ENCODE data around the gene POLK. TPM values are rescaled to one million over a fixed set of nuclear protein-coding genes. Genes with fewer than 3 reads are reported as not detected.
"Not testable (repeated sequence)": the region's sequence is repeated elsewhere in the genome, so short reads cannot be mapped to it uniquely, and the experiment has no call there.

Gene POLK
- total RNA-seq, 1 donor from 2014 or later, result 41.4 TPM

DNA sequence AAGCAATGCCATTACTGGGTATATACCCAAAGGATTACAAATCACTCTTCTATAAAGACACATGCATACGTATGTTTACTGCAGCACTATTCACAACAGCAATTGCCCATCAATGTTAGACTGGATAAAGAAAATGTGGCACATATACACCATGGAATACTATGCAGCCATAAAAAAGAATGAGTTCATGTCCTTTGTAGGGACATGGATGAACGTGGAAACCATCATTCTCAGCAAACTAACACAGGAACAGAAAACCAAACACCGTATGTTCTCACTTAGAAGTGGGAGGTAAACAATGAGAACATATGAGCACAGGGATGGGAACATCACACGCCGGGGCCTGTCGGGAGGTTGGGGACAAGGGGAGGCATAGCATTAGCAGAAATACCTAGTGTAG is 21.8 kb upstream of the POLK start:
- H3K4me3 Mint-ChIP-seq (ENCODE audit: low read depth); intact Hi-C loops (cut with micrococcal nuclease); DNase-seq (ENCODE audit: low spot score); H3K27ac Mint-ChIP-seq; H3K27me3 Mint-ChIP-seq (ENCODE audit: low read depth): not testable (repeated sequence)
- H3K36me3 Mint-ChIP-seq (ENCODE audit: low read depth), result peaks cover 81% of the 10 kb centered on the region
- peaks cover 51% of the 10 kb centered on the region for H3K9me3 Mint-ChIP-seq
- H3K4me1 Mint-ChIP-seq (ENCODE audit: low read depth), result peaks cover 29% of the 10 kb centered on the region

DNA sequence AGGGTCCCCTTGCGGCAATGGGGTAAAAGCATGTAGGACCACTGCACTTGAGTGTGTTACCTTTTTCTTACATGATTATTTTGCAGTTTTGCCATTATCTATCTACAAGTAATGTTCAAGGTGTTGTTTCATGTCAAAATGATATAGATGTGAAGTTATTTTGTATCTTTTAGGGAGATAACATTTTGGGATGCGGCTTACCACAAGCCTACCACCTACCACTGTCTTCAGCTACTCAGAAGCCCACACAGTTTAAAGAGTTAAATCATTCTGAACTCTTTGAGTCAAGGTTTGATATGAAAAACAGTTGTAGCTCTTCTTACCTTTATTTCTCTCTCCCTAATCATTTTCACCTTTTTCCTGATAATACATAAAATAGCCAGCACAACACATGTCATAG is 20.1 kb upstream of the POLK start:
- H3K27ac Mint-ChIP-seq, result peak overlapping the region; percentile 56
- H3K27me3 Mint-ChIP-seq (ENCODE audit: low read depth), result no peaks in the 10 kb centered on the region
- intact Hi-C loops (cut with micrococcal nuclease), result no loop called here
- H3K4me1 Mint-ChIP-seq (ENCODE audit: low read depth), result peaks cover 35% of the 10 kb centered on the region
- H3K4me3 Mint-ChIP-seq (ENCODE audit: low read depth), result no peak overlapping the region
- DNase-seq (ENCODE audit: low spot score), result no peak
- peaks cover 34% of the 10 kb centered on the region for H3K9me3 Mint-ChIP-seq
- H3K36me3 Mint-ChIP-seq (ENCODE audit: low read depth), result peaks cover 73% of the 10 kb centered on the region

DNA sequence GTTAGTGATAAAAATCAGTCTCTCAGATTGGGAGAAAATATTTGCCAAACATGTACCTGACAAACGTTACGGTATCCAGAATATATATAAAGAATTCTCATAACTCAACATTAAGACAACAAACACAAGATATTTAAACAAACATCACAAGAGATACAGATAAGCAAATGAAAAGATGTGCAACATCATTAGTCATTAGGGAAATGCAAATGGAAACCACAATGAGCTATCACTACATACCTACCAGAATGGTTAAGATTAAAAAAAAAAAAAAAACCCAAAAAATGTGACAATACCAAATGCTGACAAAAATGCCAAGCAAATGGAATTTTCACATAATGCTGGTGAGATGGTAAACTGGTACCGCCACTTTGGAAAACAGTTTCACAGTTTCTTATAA is 15.7 kb upstream of the POLK start:
- no peak for DNase-seq (ENCODE audit: low spot score)
- no peak overlapping the region for H3K27ac Mint-ChIP-seq
- H3K9me3 Mint-ChIP-seq, result no peaks in the 10 kb centered on the region
- no peak overlapping the region for H3K4me3 Mint-ChIP-seq (ENCODE audit: low read depth)
- intact Hi-C loops (cut with micrococcal nuclease), result loop anchor here (5.0 kb wide), 1 partner anchor 34 kb away; no protein-coding TSS in a partner anchor
- peaks cover 79% of the 10 kb centered on the region for H3K36me3 Mint-ChIP-seq (ENCODE audit: low read depth)
- H3K27me3 Mint-ChIP-seq (ENCODE audit: low read depth), result no peaks in the 10 kb centered on the region
- peaks cover 26% of the 10 kb centered on the region for H3K4me1 Mint-ChIP-seq (ENCODE audit: low read depth)

DNA sequence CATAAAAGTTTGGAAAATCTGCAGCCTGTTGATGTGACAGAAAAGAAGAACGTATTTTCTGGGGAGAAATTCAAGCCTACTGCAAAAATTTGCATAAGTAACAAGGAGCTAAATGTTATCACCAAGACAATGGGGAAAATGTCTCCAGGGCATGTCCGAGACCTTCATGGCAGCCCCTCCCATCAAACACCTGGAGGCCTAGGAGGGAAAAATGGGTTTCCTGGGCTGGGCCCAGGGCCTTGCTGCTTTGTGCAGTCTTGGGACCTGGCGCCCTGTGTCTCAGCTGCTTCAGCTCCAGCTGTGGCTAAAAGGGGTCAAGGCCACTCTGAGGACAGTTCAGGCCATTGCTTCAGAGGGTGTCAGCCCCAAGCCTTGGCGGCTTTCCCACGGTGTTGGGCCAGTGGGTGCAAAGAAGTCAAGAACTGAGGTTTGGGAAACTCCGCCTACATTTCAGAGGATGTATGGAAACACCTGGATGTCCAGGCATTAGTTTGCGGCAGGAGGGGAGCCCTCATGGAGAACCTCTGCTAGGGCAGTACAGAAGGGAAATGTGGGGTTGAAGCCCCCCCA is 13.4 kb upstream of the POLK start:
- peaks cover 17% of the 10 kb centered on the region for H3K4me1 Mint-ChIP-seq (ENCODE audit: low read depth)
- H3K9me3 Mint-ChIP-seq, result no peaks in the 10 kb centered on the region
- H3K4me3 Mint-ChIP-seq (ENCODE audit: low read depth), result no peak overlapping the region
- no peaks in the 10 kb centered on the region for H3K27me3 Mint-ChIP-seq (ENCODE audit: low read depth)
- H3K27ac Mint-ChIP-seq, result no peak overlapping the region
- no peak for DNase-seq (ENCODE audit: low spot score)
- H3K36me3 Mint-ChIP-seq (ENCODE audit: low read depth), result peaks cover 67% of the 10 kb centered on the region
- intact Hi-C loops (cut with micrococcal nuclease), result loop anchor here (5.0 kb wide), 1 partner anchor 36 kb away; no protein-coding TSS in a partner anchor

DNA sequence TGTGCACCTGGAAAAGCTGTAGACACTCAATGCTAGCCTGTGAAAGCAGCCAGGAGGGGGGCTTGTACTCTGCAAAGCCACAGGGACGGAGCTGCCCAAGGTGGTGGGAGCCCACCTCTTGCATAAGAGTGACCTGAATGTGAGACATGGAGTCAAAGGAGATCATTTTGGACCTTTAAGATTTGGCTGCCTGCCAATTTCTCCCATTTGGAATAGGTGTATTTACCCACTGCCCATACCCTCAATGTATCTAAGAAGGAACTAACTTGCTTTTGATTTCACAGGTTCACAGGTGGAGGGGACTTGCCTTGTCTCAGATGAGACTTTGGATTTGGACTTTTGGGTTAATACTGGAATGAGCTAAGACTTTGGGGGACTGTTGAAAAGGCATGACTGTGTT is 12.8 kb upstream of the POLK start:
- H3K4me3 Mint-ChIP-seq (ENCODE audit: low read depth); DNase-seq (ENCODE audit: low spot score); H3K27me3 Mint-ChIP-seq (ENCODE audit: low read depth); H3K27ac Mint-ChIP-seq; H3K9me3 Mint-ChIP-seq: not testable (repeated sequence)
- Mint-ChIP-seq H3K4me1 (ENCODE audit: low read depth) (peaks cover 15% of the 10 kb centered on the region), H3K36me3 (ENCODE audit: low read depth) (peaks cover 67% of the 10 kb centered on the region)
- intact Hi-C loops (cut with micrococcal nuclease), result loop anchor here (5.0 kb wide), 1 partner anchor 37 kb away; no protein-coding TSS in a partner anchor

DNA sequence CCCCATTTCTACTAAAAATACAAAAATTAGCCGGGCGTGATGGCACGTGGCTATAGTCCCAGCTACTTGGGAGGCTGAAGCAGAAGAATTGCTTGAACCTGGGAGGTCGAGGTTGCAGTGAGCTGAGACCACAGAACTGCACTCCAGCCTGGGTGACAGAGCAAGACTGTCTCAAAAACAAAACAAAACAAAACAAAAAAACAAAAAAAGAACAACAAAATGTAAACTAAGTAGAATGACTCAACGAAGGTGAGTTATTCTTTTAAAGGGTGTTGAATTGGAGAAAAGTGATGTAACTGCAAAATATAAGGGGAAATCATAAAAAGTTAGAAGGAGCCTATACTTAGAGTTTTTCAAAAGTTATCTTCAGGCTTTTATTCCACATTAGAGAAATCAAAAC is 6.6 kb upstream of the POLK start:
- Mint-ChIP-seq H3K4me1 (ENCODE audit: low read depth) (peaks cover 35% of the 10 kb centered on the region), H3K36me3 (ENCODE audit: low read depth) (peaks cover 57% of the 10 kb centered on the region)
- H3K9me3 Mint-ChIP-seq; DNase-seq (ENCODE audit: low spot score); H3K27me3 Mint-ChIP-seq (ENCODE audit: low read depth); intact Hi-C loops (cut with micrococcal nuclease); H3K27ac Mint-ChIP-seq; H3K4me3 Mint-ChIP-seq (ENCODE audit: low read depth): not testable (repeated sequence)

DNA sequence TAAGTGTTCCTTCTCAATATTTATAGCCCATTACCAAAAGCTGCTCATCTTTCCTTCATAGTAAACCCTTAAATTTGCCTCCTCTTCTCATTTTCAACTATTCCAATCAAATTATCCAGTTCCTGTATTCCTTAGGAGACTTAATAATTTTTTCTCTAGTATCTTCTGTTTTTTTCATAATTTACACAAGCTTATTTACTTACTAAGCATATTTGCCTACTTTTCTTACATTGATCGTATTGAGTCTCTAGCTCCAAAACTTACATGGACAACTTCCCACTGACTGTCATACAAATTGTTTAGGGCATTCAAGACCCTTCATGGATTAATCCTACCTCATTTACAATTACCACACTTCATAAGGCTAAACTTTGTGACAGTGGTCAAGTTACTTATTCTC is 3.9 kb upstream of the POLK start:
- no peak for DNase-seq (ENCODE audit: low spot score)
- no peak overlapping the region for H3K27ac Mint-ChIP-seq
- H3K4me3 Mint-ChIP-seq (ENCODE audit: low read depth), result no peak overlapping the region
- H3K9me3 Mint-ChIP-seq, result peaks cover 5% of the 10 kb centered on the region
- H3K27me3 Mint-ChIP-seq (ENCODE audit: low read depth), result no peaks in the 10 kb centered on the region
- peaks cover 48% of the 10 kb centered on the region for H3K36me3 Mint-ChIP-seq (ENCODE audit: low read depth)
- peaks cover 41% of the 10 kb centered on the region for H3K4me1 Mint-ChIP-seq (ENCODE audit: low read depth)
- intact Hi-C loops (cut with micrococcal nuclease), result no loop called here

DNA sequence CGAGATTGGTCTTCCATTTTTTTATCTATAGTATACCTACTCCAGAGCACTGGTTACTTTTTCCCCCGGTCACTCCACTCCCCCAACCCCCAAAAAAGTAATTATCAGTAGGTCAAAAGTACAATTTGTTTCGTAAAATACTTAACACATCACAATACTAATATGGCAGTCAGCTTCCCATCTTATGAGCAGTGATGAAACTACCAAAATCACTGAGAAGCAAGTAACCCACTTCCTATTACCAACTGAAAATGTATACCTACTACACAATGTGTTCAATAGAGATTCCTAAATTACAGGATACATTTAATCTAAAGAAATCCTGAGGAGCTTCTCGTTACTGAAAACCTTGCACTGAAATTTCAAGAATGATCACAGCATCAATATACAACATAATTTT is 2.1 kb upstream of the POLK start:
- H3K27me3 Mint-ChIP-seq (ENCODE audit: low read depth), result no peaks in the 10 kb centered on the region
- H3K4me3 Mint-ChIP-seq (ENCODE audit: low read depth), result peak overlapping the region; percentile 100
- H3K27ac Mint-ChIP-seq, result peak overlapping the region; percentile 17
- intact Hi-C loops (cut with micrococcal nuclease), result no loop called here
- peaks cover 41% of the 10 kb centered on the region for H3K36me3 Mint-ChIP-seq (ENCODE audit: low read depth)
- H3K4me1 Mint-ChIP-seq (ENCODE audit: low read depth), result peaks cover 52% of the 10 kb centered on the region
- DNase-seq (ENCODE audit: low spot score), result no peak
- peaks cover 5% of the 10 kb centered on the region for H3K9me3 Mint-ChIP-seq

DNA sequence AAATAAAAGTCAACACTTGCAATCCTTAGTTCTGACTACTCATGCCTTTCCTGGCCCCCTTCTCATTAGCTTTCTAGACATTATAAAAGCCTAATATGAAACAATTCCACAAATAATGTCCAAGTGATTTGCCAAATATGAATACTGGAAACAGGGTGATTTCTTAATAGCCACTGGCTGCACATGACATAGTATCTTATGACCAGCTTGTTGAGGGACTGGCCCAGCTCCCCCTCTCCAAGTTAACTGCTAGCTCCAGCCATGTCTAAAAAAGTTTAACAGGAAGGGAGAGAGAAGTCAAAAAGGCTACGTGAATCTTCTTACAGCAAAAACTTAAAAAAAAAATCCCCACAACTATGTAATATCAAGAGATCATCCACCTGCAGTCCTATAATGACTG is 1.7 kb upstream of the POLK start:
- Mint-ChIP-seq H3K27ac (peak overlapping the region; percentile 90), H3K9me3 (peaks cover 5% of the 10 kb centered on the region), H3K36me3 (ENCODE audit: low read depth) (peaks cover 38% of the 10 kb centered on the region), H3K4me3 (ENCODE audit: low read depth) (peak overlapping the region; percentile 100), H3K4me1 (ENCODE audit: low read depth) (peaks cover 51% of the 10 kb centered on the region), H3K27me3 (ENCODE audit: low read depth) (no peaks in the 10 kb centered on the region)
- intact Hi-C loops (cut with micrococcal nuclease), result loop anchor here (1.0 to 10.0 kb wide), 5 partner anchors 159 to 745 kb away; partner anchors contain the start of genes ANKRD31, GCNT4, GFM2 and NSA2
- no peak for DNase-seq (ENCODE audit: low spot score)

DNA sequence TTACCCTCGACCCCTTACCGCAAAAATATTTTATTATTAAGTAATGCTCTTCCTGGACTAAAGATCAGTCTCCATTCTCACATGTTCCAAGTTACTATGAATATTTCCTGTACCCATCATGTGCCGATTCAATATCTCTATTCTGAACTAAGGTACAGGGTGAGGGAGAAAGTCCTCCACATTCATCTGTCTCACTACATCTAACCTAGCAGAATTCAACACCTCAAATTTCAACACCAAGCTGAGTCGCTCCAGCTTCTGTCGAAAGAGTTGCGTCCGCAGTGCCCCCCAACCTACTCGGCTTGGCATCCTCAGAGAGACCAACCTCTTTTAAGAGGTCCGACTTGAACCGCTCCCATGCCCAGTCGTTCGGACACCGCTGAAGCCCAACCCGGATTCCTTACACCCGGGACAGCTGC is 1.3 kb upstream of the POLK start:
- DNase-seq (ENCODE audit: low spot score), result peak; percentile 13
- Mint-ChIP-seq H3K27me3 (ENCODE audit: low read depth) (no peaks in the 10 kb centered on the region), H3K4me3 (ENCODE audit: low read depth) (peak overlapping the region; percentile 100), H3K9me3 (peaks cover 5% of the 10 kb centered on the region), H3K27ac (peak overlapping the region; percentile 90), H3K36me3 (ENCODE audit: low read depth) (peaks cover 37% of the 10 kb centered on the region), H3K4me1 (ENCODE audit: low read depth) (peaks cover 51% of the 10 kb centered on the region)
- intact Hi-C loops (cut with micrococcal nuclease), result loop anchor here (1.0 to 10.0 kb wide), 5 partner anchors 159 to 746 kb away; partner anchors contain the start of genes ANKRD31, GCNT4, GFM2 and NSA2

DNA sequence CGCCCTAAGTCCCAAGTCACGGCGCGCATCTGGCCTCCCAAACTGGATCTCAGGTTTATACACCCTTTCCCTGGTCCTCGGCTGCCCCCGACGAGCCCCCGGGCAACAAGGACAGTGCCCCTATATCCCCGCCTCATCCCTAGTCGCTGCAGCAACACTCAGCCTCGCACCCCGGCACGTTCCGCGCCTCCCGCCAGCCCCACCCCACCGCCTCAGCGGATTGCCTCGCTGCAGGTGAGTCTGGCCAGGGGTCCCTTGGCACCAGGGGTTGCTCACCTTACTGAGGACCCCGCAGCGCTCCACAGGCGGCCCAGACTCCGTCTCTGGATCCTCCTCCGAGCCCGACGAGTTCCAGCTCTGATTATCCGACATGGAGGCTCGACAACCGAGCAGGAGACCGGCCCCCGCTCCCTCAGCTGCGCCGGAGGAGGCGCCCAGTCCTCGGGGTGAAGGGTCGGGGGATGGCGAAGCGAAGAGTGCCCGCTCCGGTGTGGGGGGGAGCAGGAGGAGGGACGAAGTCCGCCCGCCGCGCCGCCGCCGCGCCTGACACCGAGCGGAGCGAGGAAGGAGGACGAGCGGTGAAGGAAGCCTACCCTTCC is 756 bp upstream of the POLK start:
- Mint-ChIP-seq H3K9me3 (peaks cover 5% of the 10 kb centered on the region), H3K27me3 (ENCODE audit: low read depth) (no peaks in the 10 kb centered on the region), H3K27ac (peak overlapping the region; percentile 90), H3K4me1 (ENCODE audit: low read depth) (peaks cover 49% of the 10 kb centered on the region), H3K36me3 (ENCODE audit: low read depth) (peaks cover 36% of the 10 kb centered on the region), H3K4me3 (ENCODE audit: low read depth) (peak overlapping the region; percentile 100)
- intact Hi-C loops (cut with micrococcal nuclease), result loop anchor here (1.0 to 10.0 kb wide), 8 partner anchors 56 to 746 kb away; partner anchors contain the start of genes ANKRD31, GCNT4, GFM2 and NSA2
- DNase-seq (ENCODE audit: low spot score), result peak; percentile 28

DNA sequence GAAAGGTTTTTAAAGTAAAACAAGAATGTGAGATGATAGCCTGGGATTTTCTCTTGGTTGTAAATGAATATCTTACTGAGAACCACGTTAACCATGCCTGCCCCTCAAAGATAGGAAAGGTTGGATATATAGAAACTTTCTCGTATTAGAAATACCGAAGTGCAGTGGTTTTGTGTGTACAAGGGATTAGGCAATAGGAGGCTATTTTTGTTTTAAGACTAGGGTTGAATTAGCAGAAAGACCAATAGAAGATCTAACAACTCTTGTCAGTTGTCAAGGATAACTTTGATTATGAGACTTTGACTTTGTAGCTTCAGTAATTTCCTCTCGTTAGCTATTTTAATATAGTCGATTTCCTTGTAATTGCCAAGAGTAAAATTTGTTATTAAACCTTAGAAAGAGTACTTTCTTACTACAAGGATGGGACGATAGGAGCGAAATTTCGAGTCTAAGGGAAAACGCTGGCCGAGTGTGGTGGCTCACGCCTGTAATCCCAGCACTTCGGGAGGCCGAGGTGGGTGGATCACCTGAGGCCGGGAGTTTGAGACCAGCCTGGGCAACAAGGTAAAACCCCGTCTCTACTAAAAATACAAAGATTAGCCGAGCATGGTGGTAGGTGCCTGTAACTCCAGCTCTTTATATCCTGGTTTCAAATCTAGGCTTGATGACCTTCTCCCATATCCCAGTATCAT is 838 bp downstream of the POLK start:
- Mint-ChIP-seq H3K9me3 (peaks cover 5% of the 10 kb centered on the region), H3K27me3 (ENCODE audit: low read depth) (no peaks in the 10 kb centered on the region), H3K4me1 (ENCODE audit: low read depth) (peaks cover 56% of the 10 kb centered on the region), H3K27ac (peak overlapping the region; percentile 86), H3K4me3 (ENCODE audit: low read depth) (peak overlapping the region; percentile 100), H3K36me3 (ENCODE audit: low read depth) (peaks cover 43% of the 10 kb centered on the region)
- no peak for DNase-seq (ENCODE audit: low spot score)
- intact Hi-C loops (cut with micrococcal nuclease), result loop anchor here (5.0 to 10.0 kb wide), 2 partner anchors 205 to 748 kb away; partner anchors contain the start of genes GFM2, NSA2 and POC5

Measured in activated T-helper 2 cell treated with anti-CD3 and anti-CD28 coated beads, Interferon-gamma antibody, Interleukin-2, Interleukin-4, amounts not matched to agents 10 μg/mL and 5 μg/mL and 100 μg/mL, durations not matched to agents 14 hours and 24 hours and 36 hours (primary cell).